A549 (cell line): ENCODE measurements around the gene RAMACL. TPM values are rescaled to one million over a fixed set of nuclear protein-coding genes. Genes with fewer than 3 reads are reported as not detected.

Experiments
- ATAC-seq, 2 experiments: fragments of 200-7000 bp in 1 of 2; fragments of >200 bp in 1 of 2; cut with Nextera tagmentation in 1 of 2; cut with Tn5 transposase in 1 of 2; 3 replicates each; pipeline versions ENCODE4 v1.8.0 to v1.9.1; 2018 to 2020; ENCODE audit warnings: mild to moderate bottlenecking in 1 of 2, moderate library complexity in 1 of 2
- CTCF ChIA-PET: fragments of 300-600 bp; sonication (Branson Sonifier 250); formaldehyde crosslinking; extraction: SDS; loops from one replicate; lab custom pipeline; 2021; ENCODE audit warnings: antibody characterized with exemption, inconsistent platforms; lab: Yijun Ruan, JAX
- POLR2A ChIA-PET: fragments of 350-600 bp; formaldehyde crosslinking; extraction: SDS; loops from one replicate; lab custom pipeline; 2021; ENCODE audit warnings: antibody characterized with exemption, inconsistent platforms; lab: Yijun Ruan, JAX
- DNase-seq, 2 experiments: peaks; one replicate each; pipeline versions ENCODE4 v3.0.0 to v3.0.0-alpha.2; 2011 to 2016; ENCODE audit warnings: low read depth in 1 of 2, low spot score in 1 of 2
- FAIRE-seq: peaks from 2 replicates; lab custom pipeline; 2011; peaks lifted over from hg19 to GRCh38; lab: Jason Lieb, UNC
- H3K27ac ChIP-seq, 2 experiments: fragments of >200 bp; sonication (Bioruptor Twin); formaldehyde crosslinking; 3 replicates each; pipeline ENCODE4 v1.5.1; 2016 to 2017
- H3K4me1 ChIP-seq: fragments of >200 bp; sonication (Bioruptor Twin); formaldehyde crosslinking; 3 replicates; pipeline ENCODE4 v1.6.1; 2016
- H3K4me2 ChIP-seq: fragments of >200 bp; sonication (Bioruptor Twin); formaldehyde crosslinking; 3 replicates; pipeline ENCODE4 v1.6.1; 2016
- H3K4me3 ChIP-seq: fragments of >200 bp; sonication (Bioruptor Twin); formaldehyde crosslinking; 3 replicates; pipeline ENCODE4 v1.5.1; 2016
- H3K9me3 ChIP-seq: fragments of >200 bp; sonication (Bioruptor Twin); formaldehyde crosslinking; 3 replicates; pipeline ENCODE4 v1.6.1; 2016
- BHLHE40 ChIP-seq: IDR thresholded peaks from 2 replicates; pipeline ENCODE4 v1.6.1; 2012; ENCODE audit warnings: low read depth, low read length, inconsistent platforms
- CEBPB ChIP-seq, 2 experiments: fragments of >200 bp in 1 of 2; sonication (Bioruptor Twin) in 1 of 2; formaldehyde crosslinking in 1 of 2; IDR thresholded peaks; 2 replicates each; pipeline ENCODE4 v1.6.1; 2012 to 2016
- CHD4 ChIP-seq: fragments of 200-600 bp; sonication (generic); IDR thresholded peaks from 2 replicates; pipeline ENCODE4 v1.6.1; 2016; ENCODE audit warnings: antibody characterized with exemption, mild to moderate bottlenecking, borderline replicate concordance
- EHMT2 ChIP-seq: fragments of 200-600 bp; sonication (generic); IDR thresholded peaks from 2 replicates; pipeline ENCODE4 v1.6.1; 2016; ENCODE audit warnings: antibody characterized with exemption, low read depth, mild to moderate bottlenecking, moderate library complexity
- ELK1 ChIP-seq: fragments of 150-350 bp; IDR thresholded peaks from 2 replicates; pipeline ENCODE4 v1.6.1; 2014; ENCODE audit warnings: low read depth, mild to moderate bottlenecking, low read length
- EP300 ChIP-seq, 2 experiments: fragments of >200 bp; sonication (Bioruptor Twin); formaldehyde crosslinking; IDR thresholded peaks; 2 replicates in 1 of 2; 3 replicates in 1 of 2; pipeline ENCODE4 v1.6.1; 2016 to 2017
- FOSB ChIP-seq: fragments of 250-450 bp; sonication (Bioruptor Pico); IDR thresholded peaks from 2 replicates; pipeline ENCODE4 v1.5.0; 2020; ENCODE audit warnings: mild to moderate bottlenecking, moderate library complexity
- GATA3 ChIP-seq: IDR thresholded peaks from 2 replicates; pipeline ENCODE4 v1.6.1; 2012; ENCODE audit warnings: borderline replicate concordance
- HOXA7 ChIP-seq: fragments of 250-450 bp; sonication (Bioruptor Pico); IDR thresholded peaks from 2 replicates; pipeline ENCODE4 v1.5.0; 2020; ENCODE audit warnings: mild to moderate bottlenecking, moderate library complexity
- HOXB13 ChIP-seq: fragments of 250-450 bp; sonication (Bioruptor Pico); IDR thresholded peaks from 2 replicates; pipeline ENCODE4 v1.5.0; 2020; ENCODE audit warnings: low read depth, mild to moderate bottlenecking, moderate library complexity
- HOXB5 ChIP-seq: fragments of 250-450 bp; sonication (Bioruptor Pico); IDR thresholded peaks from 2 replicates; pipeline ENCODE4 v1.5.0; 2020; ENCODE audit warnings: mild to moderate bottlenecking, moderate library complexity
- KDM5A ChIP-seq: fragments of 200-600 bp; sonication (generic); IDR thresholded peaks from 2 replicates; pipeline ENCODE4 v1.6.1; 2016; ENCODE audit warnings: antibody characterized with exemption, mild to moderate bottlenecking
- NFE2L2 ChIP-seq: fragments of 150-350 bp; conservative IDR thresholded peaks from 2 replicates; pipeline ENCODE4 v1.6.1; 2014; ENCODE audit warnings: low read length
- NR3C1 ChIP-seq: fragments of >200 bp; sonication (Bioruptor Twin); formaldehyde crosslinking; IDR thresholded peaks from 3 replicates; pipeline ENCODE4 v1.6.1; 2017
- PHF8 ChIP-seq: fragments of 200-600 bp; sonication (generic); IDR thresholded peaks from 2 replicates; pipeline ENCODE4 v1.6.1; 2016; ENCODE audit warnings: low read depth, mild to moderate bottlenecking, antibody characterized with exemption, moderate library complexity, borderline replicate concordance
- POLR2A ChIP-seq: IDR thresholded peaks from 2 replicates; pipeline ENCODE4 v1.6.1; 2012; ENCODE audit warnings: mild to moderate bottlenecking, low read length
- POLR2AphosphoS2 ChIP-seq: conservative IDR thresholded peaks from 2 replicates; pipeline ENCODE4 v1.6.1; 2012; ENCODE audit warnings: low read length, improper control_type of control experiment, inconsistent platforms
- RFX5 ChIP-seq: fragments of 450-650 bp; IDR thresholded peaks from 2 replicates; pipeline ENCODE4 v1.7.1; 2014; ENCODE audit warnings: antibody characterized with exemption, mild to moderate bottlenecking, moderate library complexity
- TFCP2L1 ChIP-seq: fragments of 250-450 bp; sonication (Bioruptor Pico); IDR thresholded peaks from 2 replicates; pipeline ENCODE4 v1.5.0; 2021; ENCODE audit warnings: mild to moderate bottlenecking
- ZSCAN20 ChIP-seq: fragments of 250-450 bp; sonication (Bioruptor Pico); IDR thresholded peaks from 2 replicates; pipeline ENCODE4 v1.8.0; 2022; ENCODE audit warnings: mild to moderate bottlenecking, moderate library complexity
- WGBS: methylation state at CpG from one replicate; pipeline ENCODE4 v1.1.6; 2017; ENCODE audit errors: missing lambda C conversion rate; 5-methylcytosine and 5-hydroxymethylcytosine counted together
- polyA plus RNA-seq, 4 experiments: library from polyadenylated mRNA; depleted of rRNA in 3 of 4; stranded (reverse); fragments of >200 nt; fragmentation: RNase III in 1 of 4; extraction: RNeasy Plus Mini Kit Qiagen cat#74134 plus additional on column Dnase treatment in 1 of 4; gene quantifications; 2 replicates in 3 of 4; 3 replicates in 1 of 4; pipeline ENCODE4 v1.2.3, GENCODE V29; 2011 to 2017
- TF ChIP-seq, protein P1 (sequence below): fragments of >200 bp; sonication (Bioruptor Twin); formaldehyde crosslinking; IDR thresholded peaks from 3 replicates; pipeline ENCODE4 v1.5.1; 2016
- TF ChIP-seq, protein P2 (sequence below): IDR thresholded peaks from 2 replicates; pipeline ENCODE4 v1.6.1; 2012; ENCODE audit warnings: low read depth, borderline replicate concordance

RAMACL gene
- polyA plus RNA-seq, 2 of the 4 experiments (the other 2 are of a cell fraction) = 0.08 to 0.67 TPM

- Histone ChIP-seq H3K4me2 (no peak overlapping the region), H3K27ac (no peak overlapping the region), H3K4me3 (no peak overlapping the region), H3K9me3 (no peaks in the 10 kb centered on the region; the same call in 2 of the 3 replicates), H3K4me1 (peaks cover 8% of the 10 kb centered on the region; the same call in 1 of the 3 replicates)
- WGBS = 44% methylated on average over 7 of the region's 7 CpGs
- no peak for FAIRE-seq
- DNase-seq = no peak
- ChIA-PET POLR2A (no interaction called here), CTCF (no interaction called here)
- no peak for ATAC-seq
- TF ChIP-seq HOXB13 (CRISPR knock-in tag) (no peak), HOXA7 (CRISPR knock-in tag) (no peak), EP300 (IDR thresholded peaks at IDR 0.05) (no peak), FOSB (CRISPR knock-in tag) (no peak), EHMT2 (no peak), HOXB5 (CRISPR knock-in tag) (no peak), POLR2A (no peak), PHF8 (no peak), NFE2L2 (no peak), NR3C1 (no peak), CEBPB (IDR thresholded peaks at IDR 0.05) (no peak), CHD4 (no peak), TFCP2L1 (CRISPR knock-in tag) (no peak), KDM5A (no peak), ZSCAN20 (CRISPR knock-in tag) (no peak), RFX5 (no peak), POLR2AphosphoS2 (no peak), BHLHE40 (no peak)
- TF ChIP-seq, protein P1, sequence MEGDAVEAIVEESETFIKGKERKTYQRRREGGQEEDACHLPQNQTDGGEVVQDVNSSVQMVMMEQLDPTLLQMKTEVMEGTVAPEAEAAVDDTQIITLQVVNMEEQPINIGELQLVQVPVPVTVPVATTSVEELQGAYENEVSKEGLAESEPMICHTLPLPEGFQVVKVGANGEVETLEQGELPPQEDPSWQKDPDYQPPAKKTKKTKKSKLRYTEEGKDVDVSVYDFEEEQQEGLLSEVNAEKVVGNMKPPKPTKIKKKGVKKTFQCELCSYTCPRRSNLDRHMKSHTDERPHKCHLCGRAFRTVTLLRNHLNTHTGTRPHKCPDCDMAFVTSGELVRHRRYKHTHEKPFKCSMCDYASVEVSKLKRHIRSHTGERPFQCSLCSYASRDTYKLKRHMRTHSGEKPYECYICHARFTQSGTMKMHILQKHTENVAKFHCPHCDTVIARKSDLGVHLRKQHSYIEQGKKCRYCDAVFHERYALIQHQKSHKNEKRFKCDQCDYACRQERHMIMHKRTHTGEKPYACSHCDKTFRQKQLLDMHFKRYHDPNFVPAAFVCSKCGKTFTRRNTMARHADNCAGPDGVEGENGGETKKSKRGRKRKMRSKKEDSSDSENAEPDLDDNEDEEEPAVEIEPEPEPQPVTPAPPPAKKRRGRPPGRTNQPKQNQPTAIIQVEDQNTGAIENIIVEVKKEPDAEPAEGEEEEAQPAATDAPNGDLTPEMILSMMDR = no peak
- TF ChIP-seq, protein P2, sequence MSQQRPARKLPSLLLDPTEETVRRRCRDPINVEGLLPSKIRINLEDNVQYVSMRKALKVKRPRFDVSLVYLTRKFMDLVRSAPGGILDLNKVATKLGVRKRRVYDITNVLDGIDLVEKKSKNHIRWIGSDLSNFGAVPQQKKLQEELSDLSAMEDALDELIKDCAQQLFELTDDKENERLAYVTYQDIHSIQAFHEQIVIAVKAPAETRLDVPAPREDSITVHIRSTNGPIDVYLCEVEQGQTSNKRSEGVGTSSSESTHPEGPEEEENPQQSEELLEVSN = no peak
Observed at GRCh38 chr6:166552600-166552999, 33.9 kb downstream of the RAMACL start.

GRCh38 chr6:166551754-166552495 lies 34.6 kb downstream of the RAMACL start:
- Histone ChIP-seq H3K9me3 (no peaks in the 10 kb centered on the region; the same call in 2 of the 3 replicates), H3K4me1 (peaks cover 4% of the 10 kb centered on the region; the same call in 1 of the 3 replicates), H3K4me2 (no peak overlapping the region), H3K4me3 (no peak overlapping the region), H3K27ac (no peak overlapping the region)
- no peak for TF ChIP-seq GATA3
- TF ChIP-seq ELK1 = no peak
- no peak for TF ChIP-seq RFX5
- ChIA-PET POLR2A (no interaction called here), CTCF (no interaction called here)
- ATAC-seq (no peak), DNase-seq (no peak), FAIRE-seq (no peak)
- 61% methylated on average over 16 of the region's 16 CpGs for WGBS
